GM21360 (cell line): ENCODE results near the gene TRMT1.

Experiments used
- ATAC-seq: cut with Tn5 transposase; IDR thresholded peaks from one replicate; pipeline ENCODE4 v1.9.1; 2021; ENCODE audit warnings: mild to moderate bottlenecking, moderate library complexity; ENCODE audit not compliant: unreplicated experiment

The TRMT1 gene

DNA sequence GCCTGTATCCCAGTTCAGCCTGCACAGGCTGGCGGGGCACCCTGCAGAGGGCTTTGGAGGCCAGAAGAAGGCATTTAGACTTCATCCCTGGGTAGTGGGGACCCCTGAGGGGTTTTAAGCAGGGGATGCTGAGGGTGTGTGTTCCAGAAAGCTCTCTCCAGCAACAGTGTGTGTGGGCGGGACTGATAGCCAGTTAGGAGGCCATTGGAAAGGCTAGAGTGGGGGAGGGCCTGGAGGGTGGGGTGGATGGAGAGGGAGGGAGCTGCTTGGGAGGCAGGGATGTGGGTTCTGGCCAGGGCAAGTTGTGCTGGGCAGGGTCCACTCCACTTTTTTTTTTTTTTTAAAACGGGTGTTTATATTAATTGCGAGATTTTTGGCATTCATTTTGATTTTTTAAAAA is 42.2 kb downstream of the TRMT1 start:
- ATAC-seq = no peak

DNA sequence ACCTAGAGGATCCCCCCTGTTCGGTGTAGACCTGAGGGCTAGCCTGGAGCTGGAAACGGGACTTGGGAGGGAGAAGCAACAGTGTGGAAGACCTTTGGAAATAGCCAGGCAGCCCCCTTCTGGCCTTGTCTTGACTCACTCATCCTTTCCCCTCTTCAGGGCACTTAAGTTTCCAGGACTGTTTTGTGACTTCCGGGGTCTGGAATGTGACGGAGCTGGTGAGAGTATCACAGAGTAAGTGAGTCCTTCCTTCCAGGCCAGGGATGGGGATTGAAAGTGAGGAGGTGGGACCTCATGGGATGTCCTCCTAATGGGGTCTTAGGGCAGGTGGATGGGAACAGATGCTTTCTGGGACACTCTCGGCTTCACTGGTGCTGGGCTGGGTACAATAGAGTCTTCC is 43.3 kb downstream of the TRMT1 start:
- no peak for ATAC-seq

DNA sequence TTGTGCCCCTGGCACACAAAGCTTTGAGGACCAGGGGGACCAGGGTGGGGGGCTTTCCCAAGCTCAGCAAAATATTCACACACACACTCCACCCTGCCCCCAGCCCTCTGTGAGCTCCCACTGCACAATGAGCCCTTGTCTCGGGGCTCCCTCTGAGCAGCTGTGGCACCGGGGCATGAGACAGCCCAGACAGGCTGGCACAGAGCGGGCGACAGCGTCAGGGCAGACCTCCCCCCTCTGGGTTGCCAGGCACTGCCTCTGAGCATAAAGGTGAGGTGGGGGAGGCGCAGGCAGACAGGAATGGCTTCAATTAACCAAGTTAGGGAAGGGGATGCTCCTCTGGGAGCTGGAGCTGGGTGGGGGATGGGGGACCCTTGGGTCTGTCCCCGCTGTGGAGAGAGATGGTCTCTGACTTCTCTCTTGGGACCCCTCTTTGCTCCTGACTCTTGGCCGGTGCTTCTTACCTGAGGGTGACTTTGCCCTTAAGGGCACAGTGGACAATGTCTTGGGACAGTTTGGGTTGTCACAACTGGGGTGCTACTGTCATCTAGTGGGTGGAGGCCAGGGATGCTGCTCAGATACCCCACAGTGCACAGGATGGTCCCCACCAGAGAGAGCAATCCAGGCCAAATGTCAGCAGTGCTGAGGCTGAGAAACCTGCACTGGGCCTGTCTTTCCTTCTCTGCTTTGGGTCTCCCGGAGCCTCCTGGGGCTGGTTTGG is 44.2 kb downstream of the TRMT1 start:
- ATAC-seq = no peak

DNA sequence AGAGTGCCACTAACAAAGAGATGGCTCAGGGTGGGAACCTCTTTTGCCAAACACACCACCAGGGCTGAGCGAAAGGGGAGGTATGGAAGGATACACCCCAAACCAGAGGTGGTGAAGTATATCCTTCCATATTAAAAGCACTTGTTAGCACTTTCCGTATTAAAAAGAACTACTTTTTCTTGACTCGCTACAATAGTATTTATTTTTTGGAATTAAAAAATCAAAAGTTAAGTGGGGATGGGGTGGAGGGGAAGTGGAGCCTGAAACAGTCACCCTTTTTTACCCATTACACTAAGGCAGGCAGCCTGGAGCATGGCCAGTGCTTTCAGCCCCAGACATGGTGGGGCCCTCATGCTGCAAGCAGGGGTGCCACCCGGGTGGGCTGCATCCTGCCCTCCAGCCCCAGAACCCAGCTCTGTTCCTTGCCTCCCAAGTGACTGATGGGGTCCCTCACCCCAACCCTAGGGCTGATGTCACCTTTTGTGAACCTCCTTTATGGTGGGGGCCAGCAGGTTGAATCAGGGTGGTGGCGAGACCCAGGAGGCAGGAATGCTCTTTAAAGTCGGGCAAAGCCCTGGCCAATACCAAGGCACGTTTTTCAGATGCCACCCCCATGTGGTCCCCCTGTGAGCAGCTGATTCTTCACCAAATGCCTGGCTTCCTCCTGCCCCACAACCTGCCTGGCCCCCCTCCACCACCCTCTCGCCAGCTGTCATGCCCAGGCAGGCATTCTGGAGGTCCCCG is 44.9 kb downstream of the TRMT1 start:
- no peak for ATAC-seq

DNA sequence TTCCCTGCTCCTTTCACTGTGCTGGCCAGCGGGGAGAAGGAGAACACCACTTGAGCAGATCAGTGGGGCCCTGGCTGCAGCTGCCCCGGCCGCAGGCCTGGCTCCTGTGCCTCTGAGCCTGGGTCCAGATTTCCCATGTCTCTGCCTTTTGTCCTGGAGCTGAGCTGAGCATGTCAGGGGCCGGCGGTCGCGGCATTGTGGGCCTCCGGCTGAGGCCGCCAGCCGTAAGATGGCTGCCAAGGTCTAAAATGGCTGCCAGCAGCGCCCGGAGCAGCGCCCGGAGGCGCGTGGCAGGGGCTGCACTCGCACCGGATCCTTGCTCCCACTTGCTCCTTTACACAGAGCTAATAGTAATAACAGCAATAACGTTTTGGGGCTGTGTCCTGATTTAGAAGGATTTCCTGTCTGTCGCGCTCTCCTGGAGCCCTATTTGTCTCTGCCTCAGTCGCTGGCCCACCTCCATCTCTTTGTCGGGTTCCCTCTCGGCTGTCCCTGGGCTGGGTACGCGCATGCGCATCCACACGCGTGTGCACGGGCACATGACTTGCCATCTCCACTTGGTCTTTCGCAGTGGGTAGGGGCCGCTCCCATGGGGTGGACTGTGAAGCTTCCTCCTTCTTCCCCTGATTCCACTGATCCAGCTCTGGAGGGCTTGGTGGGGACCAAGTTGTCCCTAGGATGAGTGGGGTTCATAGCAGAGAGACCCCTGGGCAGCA is 46.0 kb downstream of the TRMT1 start:
- ATAC-seq = no peak

DNA sequence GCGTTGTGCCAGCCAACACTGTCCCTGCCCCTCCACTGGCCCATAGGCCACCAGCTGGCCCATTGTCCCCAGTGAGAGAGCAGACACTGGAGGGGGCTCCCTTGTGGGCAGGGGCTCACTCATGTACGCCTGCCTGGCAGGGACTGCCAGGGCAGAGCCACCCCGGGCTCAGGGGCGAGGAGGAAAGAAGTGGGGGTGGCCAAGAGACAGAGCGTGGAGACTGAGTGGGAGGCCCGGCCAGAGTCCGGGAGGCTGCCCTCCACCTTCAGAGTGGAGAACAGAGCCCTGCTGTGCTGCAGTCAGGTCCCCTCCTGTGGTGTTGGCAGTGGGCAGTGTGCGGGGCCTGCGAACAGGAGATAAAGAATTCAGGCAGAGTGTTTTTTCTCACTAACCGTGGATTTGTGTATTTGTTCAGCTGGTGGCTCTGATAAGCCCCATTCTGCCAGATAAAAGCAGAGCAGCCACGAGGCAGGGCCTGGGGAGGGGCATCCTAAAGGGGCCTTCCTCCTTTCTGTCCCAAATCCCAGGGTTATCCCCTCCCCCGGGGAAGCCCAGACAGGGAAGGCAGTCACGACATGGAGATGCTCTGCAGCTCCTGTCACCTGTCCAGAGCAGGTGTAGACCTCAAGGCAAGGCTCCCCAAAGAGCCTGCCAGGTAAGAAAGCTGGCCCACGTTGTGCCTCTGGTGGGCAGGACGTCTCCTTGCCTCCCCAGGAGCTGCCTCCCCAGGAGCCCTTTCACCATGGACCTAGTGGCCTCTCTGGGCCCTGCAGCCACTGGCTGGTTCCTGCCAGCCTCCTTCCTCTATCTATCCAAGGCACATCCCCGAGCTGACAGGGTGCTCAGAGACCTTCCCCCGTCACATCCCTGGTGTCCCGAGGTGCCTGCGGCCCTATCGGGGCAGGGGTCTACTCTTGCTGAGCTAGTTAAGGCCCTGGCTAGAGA is 46.9 kb downstream of the TRMT1 start:
- ATAC-seq = no peak

DNA sequence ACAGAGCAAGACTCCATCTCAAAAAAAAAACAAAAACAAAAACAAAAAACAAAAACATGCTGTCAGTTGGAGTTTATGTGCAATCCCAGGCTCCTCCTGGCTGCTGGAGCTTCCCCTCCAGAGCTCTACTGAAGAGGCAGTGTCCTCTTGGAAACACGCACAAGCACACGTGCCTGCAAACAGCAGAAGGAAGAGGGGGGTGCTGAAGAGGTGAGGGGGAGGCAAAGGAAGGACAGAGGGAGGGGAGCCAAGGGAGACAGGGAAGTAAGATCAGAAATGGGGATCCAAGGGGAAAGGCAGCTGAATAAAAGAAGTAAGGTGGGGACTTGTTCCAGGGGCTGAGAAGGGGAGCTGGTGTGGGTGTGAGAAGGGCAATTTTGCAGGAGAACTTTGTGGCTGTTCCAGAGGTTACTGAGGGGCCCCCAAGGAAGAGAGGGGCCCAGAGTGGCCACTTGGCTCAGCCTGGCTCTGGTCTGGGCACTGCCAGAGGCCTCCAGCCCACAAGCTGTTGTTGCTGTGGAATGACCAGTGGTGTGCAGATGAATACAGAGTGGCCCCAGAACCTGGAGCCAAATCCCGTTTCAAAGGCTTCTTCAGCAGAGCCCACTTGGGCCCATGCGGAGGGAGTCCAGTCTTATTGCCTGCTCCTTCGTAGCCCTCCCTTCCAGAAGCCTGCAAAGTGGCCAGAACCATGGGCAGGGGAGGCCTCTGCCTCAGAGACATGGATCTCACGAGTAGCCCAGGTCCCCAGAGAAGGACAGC is 48.3 kb downstream of the TRMT1 start:
- ATAC-seq = no peak

DNA sequence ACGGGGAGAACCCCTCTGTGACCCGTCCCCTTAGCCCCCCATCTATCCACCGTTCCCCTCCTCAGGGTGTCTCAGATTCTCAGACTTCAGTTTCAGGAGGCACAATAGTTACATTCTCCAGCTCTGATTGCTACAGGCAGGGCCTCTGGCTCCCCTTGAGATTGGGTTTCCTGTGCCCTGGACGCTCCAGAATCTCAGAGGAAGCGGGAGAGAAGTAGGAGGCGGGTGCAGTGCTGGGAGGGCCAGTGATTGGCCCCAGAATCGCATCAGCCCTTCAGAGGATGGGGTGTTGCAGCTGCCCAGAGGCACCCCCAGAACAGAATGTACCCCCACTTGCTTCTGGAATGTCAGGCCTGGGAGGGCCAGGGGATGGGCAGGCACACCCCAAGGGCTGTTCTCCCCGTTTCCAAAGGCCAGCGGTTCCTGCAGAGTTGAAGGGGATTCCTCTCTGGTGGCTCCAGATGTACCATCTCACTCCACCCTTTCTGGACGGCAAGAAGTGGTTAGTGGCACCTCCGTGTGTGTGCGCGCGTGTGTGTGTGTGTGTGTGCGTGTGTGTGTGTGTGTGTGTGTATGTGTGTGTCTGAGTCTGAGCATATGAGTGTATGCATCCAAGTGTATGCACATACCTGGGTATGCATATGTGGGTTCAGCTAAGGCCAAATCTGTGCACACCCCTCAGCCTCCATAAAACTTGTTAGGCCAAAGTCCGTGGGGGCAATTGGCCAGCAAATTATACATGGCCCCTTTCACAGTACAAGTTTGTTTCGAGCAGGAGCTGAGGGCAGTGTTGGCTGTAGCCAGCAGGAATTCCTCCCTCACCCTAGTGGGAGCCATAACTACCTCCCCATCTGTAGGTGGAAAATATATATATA is 49.4 kb downstream of the TRMT1 start:
- no peak for ATAC-seq

DNA sequence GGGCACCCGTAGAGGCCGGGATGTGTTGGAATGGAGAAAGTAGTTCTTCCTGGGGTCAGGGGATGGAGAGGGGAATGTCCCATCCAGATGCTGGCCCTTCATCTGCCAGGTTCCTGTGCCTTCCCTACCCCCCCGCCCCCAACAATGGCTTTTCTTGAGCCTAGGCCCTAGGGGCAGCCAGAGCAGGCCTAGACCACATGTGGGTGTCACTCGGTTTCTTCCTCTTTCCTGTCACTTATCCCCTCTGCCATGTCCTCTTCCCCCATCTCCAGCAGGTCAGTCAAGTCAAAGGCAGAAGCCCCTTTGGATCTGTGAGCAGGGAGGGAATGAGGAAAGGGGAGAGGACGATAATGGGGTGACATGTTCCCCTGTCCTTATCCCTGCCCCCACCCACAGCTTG is 50.3 kb downstream of the TRMT1 start:
- no peak for ATAC-seq

DNA sequence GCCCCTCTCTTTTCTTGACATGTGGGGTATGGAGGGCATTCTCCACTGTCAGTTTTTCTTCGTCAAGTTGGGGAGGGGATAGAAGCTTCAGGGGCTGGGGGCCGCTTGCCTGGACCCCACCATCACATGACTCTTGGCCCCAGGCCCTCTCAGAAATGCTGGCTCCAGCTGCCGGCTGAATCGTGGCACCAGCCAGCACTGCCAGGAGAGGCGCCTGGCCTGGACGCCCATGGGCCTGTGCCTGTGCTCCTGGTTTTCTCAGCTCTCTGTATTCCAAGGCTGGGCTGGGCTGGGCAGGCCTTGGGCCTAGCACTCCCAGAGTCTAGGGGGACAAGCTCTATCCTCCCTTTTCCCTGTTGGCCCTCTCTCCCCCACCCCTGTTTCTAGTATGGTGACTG is 52.4 kb downstream of the TRMT1 start:
- no peak for ATAC-seq

DNA sequence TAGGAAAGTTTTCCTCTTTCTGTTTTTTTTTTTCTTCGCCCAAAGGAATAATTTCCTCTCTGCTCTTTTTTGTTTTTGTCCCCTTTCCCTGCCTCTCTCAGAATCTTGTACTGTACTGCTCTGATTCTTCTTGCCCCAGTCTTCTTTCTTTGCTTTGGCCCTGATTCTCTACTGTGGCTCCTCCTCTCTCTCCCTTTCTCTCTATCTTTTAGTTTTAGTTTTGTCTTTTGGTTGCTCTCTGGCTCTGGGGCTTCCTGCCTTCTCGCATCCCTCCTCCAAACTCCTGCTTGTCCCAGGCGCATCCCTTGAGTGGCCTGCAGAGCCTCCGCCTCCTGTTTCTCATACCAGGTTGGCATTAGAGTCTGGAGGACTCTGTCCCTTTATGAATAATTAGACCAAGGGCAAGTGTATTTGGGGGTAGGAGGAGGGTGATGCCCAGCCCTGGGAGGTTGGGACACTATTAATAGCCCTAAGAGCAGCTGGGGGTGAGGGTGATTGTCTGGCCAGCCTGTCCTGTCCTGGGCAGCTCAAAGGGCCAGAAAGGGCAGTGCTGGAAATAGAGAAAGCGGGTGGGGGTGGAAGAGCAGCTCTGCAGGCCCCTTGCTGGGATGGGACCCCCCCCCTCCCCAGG is 53.0 kb downstream of the TRMT1 start:
- no peak for ATAC-seq

DNA sequence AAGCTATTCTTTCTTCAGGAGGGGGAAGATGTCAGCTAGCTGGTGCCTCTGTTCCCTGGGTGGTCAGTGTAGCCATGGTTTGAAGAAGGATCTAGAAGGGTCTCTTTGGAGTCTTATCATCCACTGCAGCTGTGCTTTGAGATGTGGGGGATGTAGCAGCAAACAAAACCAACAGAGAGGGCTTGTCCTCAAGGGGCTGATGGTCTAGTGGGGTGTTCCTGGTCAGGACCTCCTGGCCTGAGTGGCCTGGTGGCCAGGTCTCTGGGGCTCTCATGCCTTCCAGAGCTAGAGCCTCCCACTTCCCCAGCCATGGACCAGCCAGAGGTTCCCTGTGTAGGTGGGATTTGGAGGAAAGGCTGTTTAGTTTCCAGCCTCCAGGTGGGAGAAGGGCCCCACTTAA is 54.2 kb downstream of the TRMT1 start:
- ATAC-seq = no peak

DNA sequence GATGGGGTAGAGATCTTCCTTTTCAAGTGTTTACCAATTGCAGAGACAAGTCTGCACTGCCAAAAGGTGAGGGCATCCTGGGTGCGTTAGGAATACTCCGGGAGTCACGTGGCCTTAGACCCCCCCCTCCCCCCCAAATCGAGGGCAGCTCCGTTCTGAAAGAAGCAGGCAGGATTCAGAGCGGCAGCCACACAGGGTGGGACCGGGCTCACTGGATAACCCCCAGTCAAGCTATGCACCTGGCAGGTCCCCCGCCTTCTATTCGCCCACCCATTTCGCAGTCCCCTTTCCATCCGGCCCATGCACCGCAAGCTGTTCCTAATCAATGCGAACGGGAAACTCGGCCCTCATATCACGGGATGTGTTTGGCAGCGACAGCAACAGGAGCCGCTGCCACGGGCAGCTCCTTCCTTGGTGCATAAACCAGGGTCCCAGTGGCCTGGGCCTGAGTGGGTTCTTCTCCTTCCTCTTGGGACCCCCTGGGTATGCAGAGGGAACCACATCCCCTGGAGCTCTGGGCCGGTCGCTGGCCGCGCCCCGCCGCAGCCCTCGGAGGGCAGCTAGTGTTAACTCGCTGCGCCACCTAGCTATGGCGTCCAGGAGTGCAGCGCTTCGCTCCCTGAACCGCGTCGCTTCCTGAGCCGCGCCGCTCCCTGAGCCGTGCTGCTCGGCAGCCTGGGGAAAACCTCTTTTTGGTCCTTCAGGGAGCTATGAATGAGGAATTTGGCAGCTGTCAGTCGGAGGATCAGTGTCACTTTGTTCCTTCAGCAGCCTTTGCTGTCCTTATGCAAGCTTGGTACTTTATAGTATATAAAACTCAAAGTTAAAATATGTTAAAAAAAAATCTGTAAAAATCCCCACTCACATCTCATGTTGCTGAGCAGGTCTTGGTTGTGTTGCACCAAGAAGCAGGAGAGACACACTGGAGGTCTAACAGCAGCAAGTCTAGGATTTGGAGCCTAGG is 55.3 kb downstream of the TRMT1 start:
- no peak for ATAC-seq

DNA sequence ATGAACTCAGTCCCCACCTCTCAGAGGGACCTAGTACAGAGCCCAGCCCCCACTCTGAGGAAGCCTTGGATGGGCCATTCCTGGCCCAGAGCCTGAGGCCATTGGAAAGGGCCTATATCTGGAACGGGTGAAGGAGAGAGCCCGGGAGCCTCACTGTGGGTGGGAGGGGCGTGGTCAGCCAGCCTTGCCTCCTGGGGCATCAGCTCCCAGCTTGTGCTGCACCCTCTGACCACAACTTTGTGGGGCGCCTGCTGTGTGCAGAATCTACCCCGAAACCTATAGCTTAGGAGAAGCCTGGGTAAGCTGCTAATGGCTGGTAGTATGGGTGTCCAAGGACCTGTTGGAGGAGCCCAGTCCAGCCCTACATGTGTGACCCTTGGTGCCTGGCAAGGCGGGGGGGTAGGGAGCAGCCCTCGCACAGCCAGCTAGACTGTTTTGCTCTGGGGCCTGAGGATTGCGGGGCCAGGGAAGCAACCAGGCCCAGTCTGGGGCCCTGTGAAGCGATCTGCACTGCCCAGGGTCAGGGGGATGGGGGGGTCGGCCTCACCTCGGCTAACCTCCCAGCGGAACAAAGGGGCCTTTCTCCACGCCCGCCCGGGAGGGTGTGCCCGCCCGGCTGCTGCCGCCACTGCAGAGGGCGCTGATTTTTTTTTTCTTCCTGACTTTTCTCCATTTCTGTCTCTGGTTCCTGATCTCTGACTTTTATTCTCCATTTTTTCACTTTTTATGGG is 56.1 kb downstream of the TRMT1 start:
- ATAC-seq = no peak

DNA sequence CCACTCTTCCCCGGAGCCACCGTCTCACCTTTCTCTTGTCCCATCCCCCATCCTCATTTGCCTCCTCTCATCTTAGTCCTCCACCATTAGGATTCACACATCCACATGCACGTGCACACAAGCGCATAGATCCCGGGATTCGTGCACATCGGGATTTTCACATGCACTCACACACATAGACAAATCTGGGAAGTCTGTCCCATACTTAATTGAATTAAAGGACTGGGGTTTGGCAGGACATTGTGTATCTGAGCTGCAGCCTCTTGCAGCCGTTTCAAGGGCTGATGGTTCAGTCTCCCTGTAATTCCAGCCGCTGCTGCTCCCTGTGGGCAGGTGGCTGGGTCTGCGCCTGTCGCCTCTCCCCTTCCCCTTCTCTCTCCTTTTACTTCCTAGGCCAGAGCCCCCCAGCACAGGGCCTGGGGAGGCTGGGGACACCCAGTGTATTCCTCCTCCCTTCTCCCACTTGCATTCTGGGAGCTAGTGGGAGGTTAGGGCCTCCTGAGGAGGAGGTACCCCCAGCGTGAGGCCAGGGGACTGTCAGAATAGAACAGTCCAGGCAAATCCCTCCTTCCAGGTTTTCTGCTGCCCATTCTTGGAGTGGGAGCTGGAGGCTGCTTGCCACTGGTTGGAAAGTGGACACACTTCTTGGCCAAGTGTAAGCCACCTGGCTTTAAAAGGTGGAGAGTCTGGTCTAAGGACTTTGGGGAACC is 57.4 kb downstream of the TRMT1 start:
- no peak for ATAC-seq

DNA sequence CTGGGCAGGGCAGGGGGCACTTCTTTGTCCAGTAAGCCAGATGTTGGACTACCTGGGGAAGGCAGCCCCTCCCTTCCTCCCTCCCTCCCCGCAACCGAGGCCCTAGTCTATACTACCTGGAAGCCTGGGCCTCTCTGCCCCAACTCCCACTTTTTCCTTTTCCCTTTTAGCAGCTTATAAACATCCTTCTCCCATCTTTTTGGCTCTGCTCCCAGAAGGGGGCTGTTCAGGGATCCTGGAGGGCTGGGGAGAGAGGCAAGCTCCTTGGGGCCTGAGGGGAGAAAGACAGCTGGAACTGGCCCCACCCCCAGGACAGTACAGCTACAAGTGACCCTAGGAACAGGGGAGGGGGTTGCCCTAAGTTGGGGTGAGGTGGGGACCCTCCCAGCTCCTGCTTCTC is 58.8 kb downstream of the TRMT1 start:
- ATAC-seq = no peak
